ENCODE data around the gene WDFY2. TPM values are rescaled to one million over a fixed set of nuclear protein-coding genes. Genes with fewer than 3 reads are reported as not detected.
"Not testable (repeated sequence)": the region's sequence is repeated elsewhere in the genome, so short reads cannot be mapped to it uniquely, and the experiment has no call there.

The WDFY2 gene, protein sequence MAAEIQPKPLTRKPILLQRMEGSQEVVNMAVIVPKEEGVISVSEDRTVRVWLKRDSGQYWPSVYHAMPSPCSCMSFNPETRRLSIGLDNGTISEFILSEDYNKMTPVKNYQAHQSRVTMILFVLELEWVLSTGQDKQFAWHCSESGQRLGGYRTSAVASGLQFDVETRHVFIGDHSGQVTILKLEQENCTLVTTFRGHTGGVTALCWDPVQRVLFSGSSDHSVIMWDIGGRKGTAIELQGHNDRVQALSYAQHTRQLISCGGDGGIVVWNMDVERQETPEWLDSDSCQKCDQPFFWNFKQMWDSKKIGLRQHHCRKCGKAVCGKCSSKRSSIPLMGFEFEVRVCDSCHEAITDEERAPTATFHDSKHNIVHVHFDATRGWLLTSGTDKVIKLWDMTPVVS
- total RNA-seq, result 4.0 TPM
- long read RNA-seq, full-length matches to known transcripts, result 3 of 14 reads
- long read RNA-seq, partial matches to known transcripts, result 3 of 14 reads
- long read RNA-seq, other reads (novel, unspliced or antisense), result 8 of 14 reads

DNA sequence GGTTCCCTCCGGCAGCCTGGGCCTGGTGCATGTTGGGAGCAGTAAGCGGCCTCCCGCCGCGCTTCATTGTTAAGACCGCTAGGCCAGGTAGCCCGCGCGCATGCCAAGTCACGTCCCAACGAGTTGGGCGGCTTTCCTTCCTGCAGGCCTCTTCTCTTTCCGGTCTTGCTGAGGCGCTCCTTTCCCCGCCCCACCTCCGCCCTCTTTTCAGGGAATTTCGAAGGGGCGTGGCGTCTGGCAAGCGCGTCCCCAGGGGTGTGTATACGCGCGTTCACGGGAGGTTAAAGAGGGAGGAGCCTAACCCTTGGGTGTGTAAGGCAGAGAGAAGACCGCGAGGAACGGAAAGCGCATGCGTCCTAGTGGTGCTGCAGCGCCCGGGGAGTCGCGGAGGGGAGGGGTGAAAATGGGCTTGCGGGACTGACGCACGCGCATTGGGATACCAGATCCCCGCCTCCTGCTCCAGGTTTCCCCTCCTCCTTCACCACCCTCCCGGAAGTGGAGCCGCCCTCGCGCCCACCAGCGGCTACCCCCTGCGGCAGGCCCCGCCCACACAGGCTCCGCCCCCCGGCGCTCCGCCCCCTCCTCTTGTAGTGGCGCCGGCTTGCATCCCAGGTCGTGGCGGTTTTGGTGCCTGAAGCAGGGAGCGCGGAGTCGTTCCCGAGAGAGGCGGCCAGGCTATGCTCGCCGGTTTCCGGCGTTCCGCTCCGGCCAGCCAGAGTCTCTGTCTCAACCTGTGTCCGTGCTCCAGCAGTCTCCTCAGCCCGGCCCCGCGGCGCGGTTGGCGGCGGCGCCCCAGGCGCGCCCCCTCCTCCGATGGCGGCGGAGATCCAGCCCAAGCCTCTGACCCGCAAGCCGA is at the start of gene WDFY2:
Gene WDFY2, plus strand, starts transcription at position 588 of the 856 bp plus-strand sequence. Its CDS starts 226 bp downstream, at position 814.
- peak; percentile 96 for ATAC-seq (ENCODE audit: poor library complexity)
- DNase-seq, result peak; percentile 99
- intact Hi-C loops (cut with DNase I), result loop anchor here (2.0 to 10.0 kb wide), 2 partner anchors 131 to 221 kb away; partner anchors contain the start of genes DHRS12 and INTS6

DNA sequence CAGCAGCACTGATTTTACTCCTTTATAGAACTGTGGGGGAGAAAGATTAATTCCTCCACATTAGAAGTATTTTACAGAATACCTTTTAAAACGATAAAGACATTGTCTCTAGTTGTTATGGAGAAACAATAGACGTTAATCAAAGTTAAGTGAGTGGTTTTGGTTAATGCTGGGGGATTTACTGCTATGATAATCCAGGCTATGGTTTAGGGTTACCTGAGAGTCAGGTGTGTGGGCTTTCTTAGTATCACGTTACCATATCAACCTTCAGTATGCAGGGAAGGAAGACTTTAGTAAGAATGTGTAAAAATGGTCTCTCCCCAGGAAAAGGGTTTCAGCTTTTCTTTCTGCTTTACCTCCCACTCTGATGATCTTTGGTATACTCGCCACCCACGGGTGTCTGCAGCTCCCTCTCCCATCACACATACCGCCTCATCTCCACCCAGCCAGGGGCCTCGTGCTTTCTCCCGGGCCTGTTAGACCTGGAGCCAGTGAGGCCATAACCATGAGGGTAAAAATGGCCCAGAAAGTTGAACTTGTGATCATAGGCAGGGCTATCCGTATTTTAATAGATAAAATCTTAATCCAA is 45.6 kb upstream of the WDFY2 start:
- ATAC-seq (ENCODE audit: poor library complexity), result no peak
- intact Hi-C loops (cut with DNase I), result no loop called here

DNA sequence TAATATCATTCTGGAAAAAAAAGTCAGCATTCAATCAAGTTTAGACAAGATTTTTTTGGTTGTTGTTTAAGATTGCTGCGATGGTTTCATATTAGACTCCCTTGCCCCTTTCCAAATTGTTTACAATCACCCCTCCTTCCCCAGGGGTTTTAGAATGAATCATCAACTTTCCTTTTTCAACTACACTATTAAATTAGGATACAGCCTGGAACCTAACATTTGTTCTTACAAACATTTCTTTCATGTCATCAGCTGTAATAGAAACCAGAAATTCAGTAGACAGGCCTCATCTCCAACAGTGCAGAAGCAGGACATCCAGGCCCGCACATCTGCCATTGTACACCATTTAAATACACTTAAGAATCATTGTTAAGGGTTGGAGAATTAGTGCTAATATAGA is 44.4 kb upstream of the WDFY2 start:
- intact Hi-C loops (cut with DNase I), result no loop called here
- DNase-seq, result no peak
- ATAC-seq (ENCODE audit: poor library complexity), result peak; percentile 68

More for the DNA sequence above, 45.6 kb upstream of the WDFY2 start:
- no peak for DNase-seq

DNA sequence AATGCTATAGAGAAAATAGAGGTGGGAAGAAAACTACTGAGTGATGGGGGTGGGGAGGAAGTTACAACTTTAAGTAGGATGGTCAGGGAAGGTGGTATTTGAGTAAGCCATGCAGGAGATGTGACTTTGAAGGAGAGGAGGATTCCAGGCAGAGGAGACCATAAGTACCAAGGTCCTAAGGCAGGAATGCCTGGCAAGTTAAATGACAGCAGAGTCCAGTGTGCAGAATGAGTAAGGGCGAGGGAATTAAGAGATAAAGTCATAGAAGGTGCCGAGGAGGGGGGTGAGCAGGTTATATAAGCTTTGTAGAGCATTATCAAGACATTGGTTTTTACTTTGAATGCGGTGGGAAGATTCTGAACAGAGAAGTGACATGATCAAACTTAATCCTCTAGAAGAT is 43.2 kb upstream of the WDFY2 start:
- ATAC-seq (ENCODE audit: poor library complexity), result no peak
- intact Hi-C loops (cut with DNase I), result no loop called here
- no peak for DNase-seq

DNA sequence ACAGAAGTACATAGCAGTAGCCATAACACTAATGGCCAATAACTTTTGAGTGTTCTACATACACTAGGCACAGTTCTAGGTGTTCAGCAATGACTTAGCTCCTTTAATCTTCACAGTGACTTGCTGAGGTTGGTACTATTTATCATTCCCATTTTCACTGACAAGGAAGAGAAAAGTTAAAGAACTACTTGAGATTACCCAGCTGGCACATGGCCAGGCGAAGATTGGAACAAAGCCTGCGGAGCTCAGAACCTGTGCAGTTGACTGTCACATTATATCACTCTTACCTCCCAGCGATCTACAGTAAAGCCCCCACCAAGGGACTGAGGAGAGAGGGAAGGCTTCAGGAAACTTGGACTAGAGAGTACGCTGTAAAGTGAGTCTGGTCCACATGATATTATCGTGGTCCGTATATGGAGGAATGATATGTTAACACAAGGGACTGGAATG is 42.4 kb upstream of the WDFY2 start:
- intact Hi-C loops (cut with DNase I), result no loop called here
- no peak for ATAC-seq (ENCODE audit: poor library complexity)
- DNase-seq, result no peak

DNA sequence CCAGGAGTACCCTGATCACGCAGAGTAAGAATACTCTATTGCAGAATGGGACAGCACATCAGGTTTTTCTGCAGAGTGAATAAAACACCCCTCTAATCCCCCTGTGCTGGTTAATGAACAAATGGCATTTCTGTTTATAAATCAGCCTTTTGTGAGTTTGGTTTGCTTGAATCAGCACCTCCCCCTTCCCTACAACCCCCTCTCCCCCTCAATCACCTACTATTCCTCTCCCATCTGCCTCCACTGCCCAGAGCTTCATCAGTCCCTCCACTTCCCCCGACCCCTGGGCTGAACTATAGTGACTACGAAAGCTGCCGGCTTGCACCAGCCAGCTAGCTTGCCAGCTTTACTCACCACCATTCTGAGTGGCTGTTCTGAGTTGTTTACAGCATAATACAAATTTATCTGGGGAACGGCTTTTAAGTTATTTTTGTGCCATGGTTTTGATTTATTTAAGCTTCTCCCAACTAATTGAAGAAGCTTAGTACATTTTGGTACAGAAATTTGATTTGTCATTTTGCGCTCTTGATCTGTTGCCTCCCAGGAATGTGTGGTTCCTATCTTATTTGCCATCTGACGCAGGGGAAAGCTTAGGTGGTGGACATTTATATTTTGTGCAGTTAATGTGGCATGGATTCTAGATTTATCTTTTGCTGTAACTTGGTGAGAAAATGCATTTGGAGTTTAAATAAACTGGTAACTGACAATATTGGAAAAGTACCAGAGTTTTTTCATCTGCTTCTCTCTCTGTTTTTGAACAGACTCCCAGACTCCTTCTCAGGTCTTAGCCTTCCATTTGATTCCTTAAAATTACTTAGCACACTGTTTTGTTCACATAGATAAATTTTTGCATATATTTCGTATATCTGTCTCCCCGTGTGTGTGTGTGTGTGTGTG is 41.7 kb upstream of the WDFY2 start:
- ATAC-seq (ENCODE audit: poor library complexity), result no peak
- DNase-seq, result no peak
- intact Hi-C loops (cut with DNase I), result no loop called here

DNA sequence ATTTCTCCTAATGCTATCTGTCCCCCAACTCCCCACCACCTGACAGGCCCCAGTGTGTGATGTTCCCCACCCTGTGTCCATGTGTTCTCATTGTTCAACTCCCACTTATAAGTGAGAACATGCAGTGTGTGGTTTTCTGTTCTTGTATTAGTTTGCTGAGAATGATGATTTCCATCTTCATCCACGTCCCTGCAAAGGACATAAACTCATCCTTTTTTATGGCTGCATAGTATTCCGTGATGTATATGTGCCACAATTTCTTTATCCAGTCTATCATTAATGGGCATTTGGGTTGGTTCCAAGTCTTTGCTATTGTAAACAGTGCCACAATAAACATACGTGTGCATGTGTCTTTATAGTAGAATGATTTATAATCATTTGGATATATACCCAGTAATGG is 38.8 kb upstream of the WDFY2 start:
- not testable (repeated sequence) for ATAC-seq (ENCODE audit: poor library complexity); DNase-seq

DNA sequence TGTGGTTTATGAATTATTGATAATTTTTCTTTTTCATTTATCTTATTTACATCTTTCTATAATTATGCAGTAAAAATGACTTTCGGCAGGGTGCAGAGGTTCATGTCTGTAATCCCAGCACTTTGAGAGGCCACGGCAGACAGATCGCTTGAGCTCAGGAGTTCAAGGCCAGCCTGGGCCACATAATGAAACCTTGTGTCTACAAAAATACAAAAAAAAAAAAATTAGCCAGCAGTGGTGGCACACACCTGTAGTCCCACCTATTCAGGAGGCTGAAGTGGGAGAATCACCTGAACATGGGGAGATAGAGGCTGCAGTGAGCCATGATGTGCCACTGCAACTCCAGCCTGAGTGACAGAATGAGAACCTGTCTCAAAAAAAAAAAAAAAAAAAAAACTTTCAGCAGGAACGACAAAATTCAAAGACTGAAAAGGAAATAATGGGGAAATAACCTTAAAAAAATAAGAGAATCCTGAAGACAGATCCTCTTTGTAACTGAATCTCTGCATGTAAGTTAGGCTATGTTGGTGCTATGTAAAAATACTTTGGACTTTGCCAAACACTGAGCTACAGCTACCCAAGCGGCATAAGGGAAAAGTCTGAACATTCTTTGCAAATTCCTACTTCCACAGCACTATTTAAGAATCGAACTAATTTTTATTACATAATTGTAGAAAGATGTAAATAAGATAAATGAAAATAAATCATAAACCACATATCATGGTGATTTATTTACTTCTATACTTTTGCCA is 36.7 kb upstream of the WDFY2 start:
- DNase-seq (no peak), ATAC-seq (ENCODE audit: poor library complexity) (no peak)
- intact Hi-C loops (cut with DNase I), result no loop called here

More for the DNA sequence above, 38.8 kb upstream of the WDFY2 start:
- intact Hi-C loops (cut with DNase I), result not testable (repeated sequence)

DNA sequence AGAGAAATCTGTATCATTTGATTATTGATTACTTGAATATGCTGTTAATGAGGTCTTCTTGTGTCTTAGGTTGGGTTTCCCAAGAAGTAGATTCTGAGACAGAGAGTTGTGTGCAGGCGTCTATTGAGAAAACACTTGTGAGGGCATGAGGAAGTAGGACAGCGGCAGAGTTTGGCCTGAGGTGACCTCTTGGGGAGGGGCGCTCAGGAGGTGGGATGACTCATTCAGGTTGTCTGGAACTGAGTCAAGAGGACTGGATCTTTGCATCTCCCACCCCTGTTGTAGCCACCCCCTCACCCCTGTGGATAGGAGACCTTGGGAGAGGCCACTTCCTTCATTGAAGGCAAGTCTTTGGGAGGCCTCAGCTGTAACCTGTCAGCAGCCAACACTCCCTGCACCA is 35.2 kb upstream of the WDFY2 start:
- intact Hi-C loops (cut with DNase I), result no loop called here
- ATAC-seq (ENCODE audit: poor library complexity) (peak; percentile 39), DNase-seq (no peak)

DNA sequence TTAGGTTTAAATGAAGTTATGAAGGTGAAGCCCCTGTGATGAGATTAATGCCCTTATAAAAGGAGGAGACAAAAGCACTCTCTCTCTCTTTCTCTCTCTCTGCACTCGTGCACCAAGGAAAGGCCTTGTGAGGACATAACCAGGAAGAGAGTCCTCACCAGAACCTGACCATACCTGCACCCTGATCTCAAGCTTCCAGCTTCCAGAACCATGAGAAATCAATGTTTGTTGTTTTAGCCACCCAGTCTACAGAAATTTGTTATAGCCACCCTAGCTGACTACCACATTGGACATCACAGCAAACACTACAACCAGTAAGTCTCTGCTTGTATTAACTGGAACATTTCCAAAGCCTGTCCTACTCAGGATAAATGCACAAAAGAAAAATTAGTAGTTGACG is 34.7 kb upstream of the WDFY2 start:
- ATAC-seq (ENCODE audit: poor library complexity), result no peak

DNA sequence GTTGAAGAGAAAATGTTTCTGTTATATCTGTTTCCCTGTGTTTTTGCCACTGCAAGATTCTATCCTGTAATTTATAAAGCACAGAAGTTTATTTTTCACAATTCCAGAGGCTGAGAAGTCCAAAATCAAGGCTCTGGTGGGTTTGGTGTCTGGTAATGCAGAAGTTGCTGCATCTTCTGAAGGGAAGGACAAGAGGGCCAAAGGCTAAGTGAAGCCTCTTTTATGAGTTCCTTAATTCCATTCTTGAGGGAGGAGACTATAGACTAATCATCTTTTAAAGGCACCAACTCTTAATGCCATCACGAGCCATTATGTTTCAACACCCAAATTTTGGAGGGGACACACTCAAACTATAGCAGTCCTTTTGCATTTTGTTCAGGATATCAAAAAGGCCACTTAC is 34.1 kb upstream of the WDFY2 start:
- intact Hi-C loops (cut with DNase I), result no loop called here
- DNase-seq (no peak), ATAC-seq (ENCODE audit: poor library complexity) (no peak)

More for the DNA sequence above, 34.7 kb upstream of the WDFY2 start:
- intact Hi-C loops (cut with DNase I), result no loop called here
- DNase-seq, result no peak

DNA sequence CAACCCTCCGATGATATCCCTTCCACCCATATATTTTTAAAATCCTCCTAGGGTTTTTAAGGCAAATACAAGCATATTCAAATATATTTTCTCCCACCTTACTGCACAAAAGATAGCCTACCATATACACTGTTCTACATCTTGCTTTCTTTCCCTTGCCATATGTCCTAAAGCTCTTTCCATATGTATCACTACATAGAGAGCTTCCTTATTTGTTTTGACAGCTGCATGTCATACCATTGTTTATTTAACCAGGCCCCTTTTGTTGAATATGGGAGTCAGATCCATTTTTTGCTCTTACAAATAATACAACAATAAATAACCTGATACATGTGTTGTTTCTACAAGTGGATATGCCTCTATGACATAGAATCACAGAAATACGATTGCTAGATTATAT is 32.8 kb upstream of the WDFY2 start:
- ATAC-seq (ENCODE audit: poor library complexity) (no peak), DNase-seq (no peak)
- intact Hi-C loops (cut with DNase I), result no loop called here

DNA sequence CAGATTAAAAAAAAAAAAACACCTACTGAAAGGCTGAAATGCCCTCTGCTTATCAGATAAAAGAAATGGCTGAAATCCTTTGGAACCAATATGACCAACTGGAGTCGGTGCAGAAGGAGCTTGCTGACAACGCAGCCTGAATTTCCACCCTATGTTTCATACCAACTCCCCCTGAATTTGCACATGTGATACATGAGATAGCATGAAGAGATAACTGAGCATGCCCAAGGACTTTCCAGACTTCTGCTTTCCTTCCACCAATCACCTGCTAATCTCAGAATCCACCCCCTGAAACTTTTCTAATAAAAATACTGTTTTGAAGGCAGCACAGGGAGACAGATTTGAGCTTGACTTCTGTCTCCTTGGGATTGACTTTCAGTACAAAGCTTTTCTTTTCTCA is 32.2 kb upstream of the WDFY2 start:
- ATAC-seq (ENCODE audit: poor library complexity) (no peak), DNase-seq (no peak)
- intact Hi-C loops (cut with DNase I), result no loop called here

DNA sequence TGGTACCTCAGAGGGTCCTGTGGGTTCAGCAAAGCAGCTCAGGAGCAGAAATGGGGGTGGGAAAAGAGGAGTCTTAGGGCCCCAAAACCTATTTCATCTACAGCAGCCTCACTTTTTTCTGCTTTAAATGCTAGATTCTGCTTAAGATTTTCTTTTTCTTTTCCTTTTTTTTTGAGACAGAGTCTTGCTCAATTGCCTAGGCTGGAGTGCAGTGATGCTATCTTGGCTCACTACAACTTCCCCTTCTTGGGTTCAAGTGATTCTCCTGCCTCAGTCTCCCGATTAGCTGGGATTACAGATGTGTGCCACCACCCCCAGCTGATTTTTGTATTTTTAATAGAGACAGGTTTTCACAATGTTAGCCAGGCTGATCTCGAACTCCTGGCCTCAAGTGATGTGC is 30.7 kb upstream of the WDFY2 start:
- intact Hi-C loops (cut with DNase I), result no loop called here
- ATAC-seq (ENCODE audit: poor library complexity) (no peak), DNase-seq (no peak)

DNA sequence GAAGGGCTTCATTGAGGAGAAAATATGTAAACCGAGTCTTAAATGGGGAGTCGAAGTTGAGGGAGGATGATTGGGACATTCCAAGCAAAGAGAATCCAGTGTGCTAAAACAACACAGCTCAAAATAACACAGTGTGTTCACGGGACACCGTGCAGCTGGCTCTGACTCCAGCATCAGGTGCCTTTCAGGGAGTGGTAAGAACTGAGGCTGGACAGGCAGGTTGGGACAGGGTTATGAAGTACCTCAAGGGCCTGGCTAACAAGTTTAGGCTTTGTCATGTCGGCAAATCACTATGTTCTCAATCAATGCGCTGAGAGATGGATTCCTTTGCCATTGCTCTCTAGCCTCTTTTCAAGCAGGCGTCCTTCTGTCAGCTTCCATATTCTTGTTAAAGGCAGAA is 27.5 kb upstream of the WDFY2 start:
- ATAC-seq (ENCODE audit: poor library complexity) (peak; percentile 82), DNase-seq (no peak)
- intact Hi-C loops (cut with DNase I), result no loop called here

DNA sequence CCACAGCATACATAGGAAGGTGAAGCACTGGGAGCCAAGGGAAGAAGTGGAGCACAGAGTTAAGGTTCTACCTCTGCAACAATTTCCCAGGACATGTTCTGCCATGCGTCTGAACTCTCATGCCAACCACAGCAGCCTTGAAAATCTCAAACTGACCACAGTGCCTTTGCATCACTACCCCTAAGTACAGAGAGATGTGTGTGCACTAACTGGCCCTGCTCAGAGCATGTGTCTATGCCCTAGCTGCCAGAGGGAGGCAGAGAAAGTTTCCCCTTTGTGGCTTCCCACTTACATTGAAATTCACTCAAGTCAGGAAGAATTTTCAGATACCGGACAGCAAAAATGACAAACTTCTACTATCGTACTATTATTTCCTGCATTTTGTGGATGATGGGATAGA is 26.8 kb upstream of the WDFY2 start:
- ATAC-seq (ENCODE audit: poor library complexity), result no peak
- no peak for DNase-seq

DNA sequence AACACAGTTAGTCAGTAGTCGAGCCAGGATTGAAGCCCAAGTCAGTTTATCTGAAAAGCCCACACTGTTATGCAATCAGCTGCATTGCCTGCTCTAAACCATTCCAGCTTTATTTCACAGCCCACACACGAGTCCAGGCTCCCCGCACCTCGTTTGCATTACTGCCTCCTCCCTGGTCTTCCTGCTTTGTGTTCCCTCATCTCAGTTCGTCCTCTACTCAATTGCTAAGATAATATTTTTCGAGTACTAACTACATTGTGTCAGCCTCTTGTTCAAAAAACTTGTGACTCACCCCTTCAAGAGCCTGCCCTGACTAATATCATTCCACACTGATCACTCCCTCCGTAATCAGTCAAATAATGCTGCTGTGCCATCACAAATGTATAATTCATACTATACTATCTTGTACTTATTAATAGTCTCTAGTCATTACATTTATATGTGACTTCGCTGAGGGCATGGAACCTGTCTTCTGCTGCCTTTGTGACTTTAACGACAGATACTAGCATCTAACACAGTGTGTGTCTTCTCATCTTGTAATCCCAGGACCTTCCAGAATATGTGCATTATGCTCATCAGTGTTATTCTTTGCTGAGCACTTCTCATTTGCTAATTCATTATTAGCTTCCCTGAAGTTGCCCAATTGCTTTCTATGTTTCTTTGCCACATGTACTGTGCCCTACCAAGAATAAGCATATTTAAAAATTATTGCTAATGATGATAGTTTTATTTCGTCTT is 26.2 kb upstream of the WDFY2 start:
- DNase-seq (no peak), ATAC-seq (ENCODE audit: poor library complexity) (peak; percentile 42)
- intact Hi-C loops (cut with DNase I), result no loop called here

More for the DNA sequence above, 26.8 kb upstream of the WDFY2 start:
- intact Hi-C loops (cut with DNase I), result no loop called here
